Measurements from ENCODE around the gene EMC7.

GRCh38 chr15:34043813-34044212 is 57.8 kb downstream of the EMC7 start:
- no peak for TF ChIP-seq ZNF207 (IDR thresholded peaks at IDR 0.05; ENCODE audit: borderline replicate concordance)
- TF ChIP-seq E2F4 (IDR thresholded peaks at IDR 0.05; ENCODE audit: low read depth, low read length): no peak
- no peak for TF ChIP-seq RCOR1 (conservative IDR thresholded peaks at IDR 0.05; ENCODE audit: low read depth, low read length)
- no peak for TF ChIP-seq CTCF (IDR thresholded peaks at IDR 0.05 in 2 of 3, conservative IDR thresholded peaks at IDR 0.05 in 1 of 3; ENCODE audit: control insufficient read depth in 2 of 3, extremely low read depth in 1 of 3, insufficient read depth in 1 of 3, low read depth in 3 of 3, low read length in 3 of 3)
- TF ChIP-seq ESRRA (IDR thresholded peaks at IDR 0.05; ENCODE audit: low read length): no peak
- no peak for TF ChIP-seq WRNIP1 (IDR thresholded peaks at IDR 0.05; ENCODE audit: borderline replicate concordance, low read depth, low read length)
- TF ChIP-seq NFIC (IDR thresholded peaks at IDR 0.05; ENCODE audit: low read depth, low read length): no peak
- no peak for TF ChIP-seq ZNF274 (IDR thresholded peaks at IDR 0.05; ENCODE audit: insufficient read depth, insufficient read length)
- TF ChIP-seq EZH2 (IDR thresholded peaks at IDR 0.05; ENCODE audit: borderline replicate concordance, control insufficient read depth, low read depth, low read length): no peak
- no peak for TF ChIP-seq SUPT20H (IDR thresholded peaks at IDR 0.05; ENCODE audit: borderline replicate concordance, control insufficient read depth, low read depth, low read length)
- TF ChIP-seq SMAD1 (IDR thresholded peaks at IDR 0.05; ENCODE audit: low read depth, partially characterized antibody): no peak
- TF ChIP-seq MYC (IDR thresholded peaks at IDR 0.05; ENCODE audit: insufficient read depth, insufficient read length, insufficient replicate concordance, low read length, severe bottlenecking): no peak
- no peak for TF ChIP-seq BCLAF1 (IDR thresholded peaks at IDR 0.05)
- no peak for TF ChIP-seq PKNOX1 (IDR thresholded peaks at IDR 0.05)
